HG03066 (cell line): Measurements from ENCODE around the gene CCN2.

Source experiments
- ATAC-seq: cut with Tn5 transposase; IDR thresholded peaks from one replicate; pipeline ENCODE4 v1.9.1; 2021; ENCODE audit warnings: low read depth; ENCODE audit not compliant: unreplicated experiment

The CCN2 gene, protein sequence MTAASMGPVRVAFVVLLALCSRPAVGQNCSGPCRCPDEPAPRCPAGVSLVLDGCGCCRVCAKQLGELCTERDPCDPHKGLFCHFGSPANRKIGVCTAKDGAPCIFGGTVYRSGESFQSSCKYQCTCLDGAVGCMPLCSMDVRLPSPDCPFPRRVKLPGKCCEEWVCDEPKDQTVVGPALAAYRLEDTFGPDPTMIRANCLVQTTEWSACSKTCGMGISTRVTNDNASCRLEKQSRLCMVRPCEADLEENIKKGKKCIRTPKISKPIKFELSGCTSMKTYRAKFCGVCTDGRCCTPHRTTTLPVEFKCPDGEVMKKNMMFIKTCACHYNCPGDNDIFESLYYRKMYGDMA

DNA sequence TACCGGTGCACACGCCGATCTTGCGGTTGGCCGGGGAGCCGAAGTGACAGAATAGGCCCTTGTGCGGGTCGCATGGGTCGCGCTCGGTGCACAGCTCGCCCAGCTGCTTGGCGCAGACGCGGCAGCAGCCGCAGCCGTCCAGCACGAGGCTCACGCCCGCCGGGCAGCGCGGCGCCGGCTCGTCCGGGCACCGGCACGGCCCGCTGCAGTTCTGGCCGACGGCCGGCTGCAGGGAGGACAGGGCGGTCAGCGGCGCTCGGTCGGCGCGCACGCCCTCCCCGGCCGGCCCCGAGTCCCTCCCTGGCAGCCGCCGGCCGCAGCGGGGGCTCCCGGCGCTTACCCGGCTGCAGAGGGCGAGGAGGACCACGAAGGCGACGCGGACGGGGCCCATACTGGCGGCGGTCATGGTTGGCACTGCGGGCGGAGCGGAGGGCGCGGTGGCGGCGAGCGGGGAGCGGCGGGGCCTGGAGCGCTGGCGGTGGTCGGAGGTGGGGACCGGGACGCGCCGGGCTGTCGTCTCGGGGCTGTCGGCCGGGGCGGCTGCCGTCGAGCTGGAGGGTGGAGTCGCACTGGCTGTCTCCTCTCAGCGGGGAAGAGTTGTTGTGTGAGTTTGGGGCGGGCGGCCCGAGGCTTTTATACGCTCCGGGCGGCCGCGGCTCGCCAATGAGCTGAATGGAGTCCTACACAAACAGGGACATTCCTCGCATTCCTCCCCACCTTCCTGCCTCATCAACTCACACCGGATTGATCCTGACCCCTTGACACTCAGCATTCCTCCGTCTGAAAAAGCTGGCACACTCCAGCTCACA, at the start of gene CCN2:
Gene CCN2 (minus strand): TSS at position 606 of the 809 bp plus-strand sequence. CDS start 200 bp downstream, at position 406.
- no peak for ATAC-seq

DNA sequence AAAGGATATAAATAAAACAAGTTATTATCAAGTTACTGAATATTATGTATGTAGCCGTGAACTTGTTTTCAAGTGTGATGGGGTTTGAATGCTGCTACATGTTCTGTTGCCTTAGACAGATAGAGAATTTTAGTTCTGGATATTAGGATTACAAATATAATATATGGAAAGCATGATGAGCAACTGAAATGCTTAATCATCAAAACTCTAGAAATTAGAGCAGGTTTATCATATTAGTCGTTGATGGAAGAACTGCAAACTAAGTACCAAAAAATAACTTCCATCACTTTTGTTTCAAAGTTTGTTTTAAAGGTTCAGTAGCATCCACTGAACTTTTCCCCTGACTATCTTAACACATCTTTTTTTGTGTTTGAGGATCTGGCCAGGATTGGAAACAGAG, 49.1 kb upstream of the CCN2 start:
- ATAC-seq, result no peak

DNA sequence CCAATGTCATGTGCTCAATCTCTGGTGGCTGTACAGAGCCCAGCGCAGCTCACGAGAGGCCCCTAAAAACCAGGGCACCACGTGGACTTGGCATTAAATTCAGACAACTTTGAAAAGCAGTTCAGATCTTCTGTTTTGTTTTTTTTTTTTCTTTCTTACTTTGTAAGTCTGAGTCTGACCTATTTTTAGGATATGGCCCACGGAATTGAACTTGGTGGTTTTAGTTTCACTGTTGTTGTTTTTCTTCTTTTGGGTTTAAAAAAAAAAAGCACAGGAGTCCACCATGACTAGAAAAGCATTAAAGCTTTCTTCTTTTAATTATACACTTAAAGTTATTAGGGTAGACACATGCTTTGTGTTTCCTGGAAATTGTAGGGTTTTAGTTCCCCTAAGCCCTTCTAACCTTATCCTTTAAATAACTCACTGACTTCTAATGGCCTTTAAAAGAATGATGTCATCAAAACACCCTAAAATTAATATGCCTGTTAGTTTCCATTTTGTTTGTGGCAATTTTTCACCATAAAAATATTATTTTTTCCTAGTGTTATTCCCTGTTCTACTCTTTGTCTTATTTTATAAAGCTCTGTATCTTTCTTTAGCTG, 48.5 kb upstream of the CCN2 start:
- ATAC-seq, result no peak

DNA sequence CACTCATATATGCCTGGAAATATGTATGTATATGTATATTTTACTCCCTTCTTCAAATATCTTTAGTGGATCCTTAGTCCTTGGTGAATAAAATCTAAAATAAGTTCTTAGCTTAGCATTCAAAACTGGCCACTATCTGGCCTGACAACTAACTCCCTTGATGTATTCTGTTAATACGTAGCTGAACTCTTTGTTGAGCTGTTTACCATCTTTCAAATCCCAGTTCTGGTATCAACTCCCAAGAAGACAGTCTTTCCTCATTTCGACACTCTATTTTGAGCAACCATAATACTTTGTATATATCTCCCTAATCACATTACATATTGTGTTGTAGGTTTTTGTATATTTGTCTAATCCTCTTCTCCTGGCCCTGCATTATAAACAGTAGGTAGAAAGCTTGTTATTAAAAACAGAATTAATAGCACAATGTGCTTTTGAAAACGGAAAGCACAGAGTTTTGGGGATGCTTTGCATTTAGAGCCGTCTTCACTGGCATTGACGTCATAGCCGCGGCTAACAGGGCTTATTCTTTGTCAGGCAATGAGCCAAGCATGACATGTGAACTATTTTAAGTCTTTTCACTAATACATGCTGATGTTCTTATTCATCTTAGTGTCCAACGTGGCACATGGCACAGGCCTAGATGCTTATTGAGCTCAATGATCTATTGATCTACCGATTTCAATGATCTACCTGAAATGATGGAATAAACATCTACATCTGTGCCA, 47.2 kb upstream of the CCN2 start:
- ATAC-seq, result no peak

DNA sequence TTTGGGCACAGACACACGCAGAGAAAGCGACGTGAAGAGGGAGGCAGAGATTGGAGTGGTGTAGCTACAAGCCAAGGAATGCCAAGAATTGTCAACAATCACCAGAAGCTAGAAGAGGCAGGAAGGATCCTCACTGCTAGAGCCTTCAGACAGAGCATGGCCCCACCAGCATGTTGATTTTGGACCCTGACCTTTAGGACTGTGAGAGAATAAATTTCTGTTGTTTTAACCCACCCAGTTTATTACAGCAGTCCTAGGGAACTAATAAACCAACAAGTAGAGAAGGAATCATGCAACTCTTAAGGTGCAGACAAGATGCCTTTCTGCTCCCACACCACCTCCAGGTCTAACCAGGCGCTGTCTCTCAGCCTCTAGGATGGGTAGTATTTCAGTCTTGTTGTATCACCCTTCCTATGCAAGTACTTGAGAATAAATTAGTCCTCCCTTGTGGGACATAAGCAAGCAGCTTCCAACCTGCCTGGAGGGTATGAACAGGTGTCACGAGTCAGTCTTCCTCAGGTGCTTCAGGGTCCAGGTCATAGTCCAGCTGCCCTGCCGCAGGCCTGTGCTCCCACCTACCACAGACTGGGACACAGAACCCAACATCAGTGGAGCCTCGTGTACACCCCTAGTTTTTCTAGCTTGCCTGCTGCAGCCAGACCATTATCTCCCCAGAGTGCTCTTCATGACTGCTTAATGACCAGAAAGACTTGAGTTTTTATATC, 46.4 kb upstream of the CCN2 start:
- ATAC-seq, result no peak

DNA sequence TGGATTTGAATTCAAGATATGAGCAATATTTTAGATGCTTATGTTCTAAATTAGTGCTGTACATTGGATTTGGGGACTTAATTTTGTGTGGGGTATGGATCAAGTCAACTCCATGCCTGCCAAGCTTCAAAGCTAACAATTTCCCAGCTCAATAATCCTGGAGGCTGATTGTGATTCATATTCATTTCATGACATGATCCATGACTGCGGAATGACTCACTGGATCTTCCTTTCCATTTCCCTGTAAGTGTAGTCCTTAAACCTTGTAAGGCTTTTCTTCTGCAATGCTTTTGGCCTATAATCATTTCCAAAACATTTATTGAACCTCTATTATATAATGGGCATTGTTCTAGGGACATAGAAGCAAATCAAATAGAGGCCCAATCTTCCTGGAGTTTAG, 44.7 kb upstream of the CCN2 start:
- no peak for ATAC-seq

DNA sequence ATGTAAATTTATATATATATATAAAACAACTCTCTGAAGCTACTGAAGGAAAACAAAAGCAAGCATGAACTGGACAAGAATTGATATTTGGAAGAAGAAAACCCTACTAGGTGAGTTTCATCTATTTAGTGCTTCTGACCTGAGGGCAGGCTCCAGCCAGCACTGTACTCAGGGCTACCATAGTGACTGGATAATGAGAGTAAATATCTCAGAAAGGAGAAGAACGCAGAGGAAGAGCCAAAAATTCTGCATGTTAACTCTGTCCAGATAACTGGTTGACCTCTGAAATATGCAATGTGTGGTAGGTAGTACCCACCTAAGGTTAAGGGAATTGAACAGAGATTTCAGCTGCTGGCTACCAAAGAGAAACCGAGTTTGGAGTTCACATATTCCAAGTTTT, 41.4 kb upstream of the CCN2 start:
- no peak for ATAC-seq

DNA sequence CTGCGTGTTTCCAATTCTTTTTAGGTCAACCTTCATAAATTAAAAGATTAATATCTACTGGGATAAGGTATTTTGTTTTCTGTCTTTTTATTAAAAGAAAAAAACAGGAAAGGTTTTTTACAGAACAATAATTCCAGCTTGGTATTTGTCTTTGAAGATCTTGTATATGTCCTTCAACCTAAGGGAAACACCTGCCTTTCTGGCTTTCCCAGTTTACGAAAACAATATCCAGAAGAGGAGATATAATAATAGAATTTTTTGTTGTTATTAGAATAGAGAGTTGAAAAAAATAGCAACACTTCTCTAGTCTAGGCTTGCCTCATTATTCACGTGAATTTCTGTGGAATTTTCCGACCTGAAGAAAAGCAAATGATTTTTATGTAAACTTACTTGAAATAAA, 37.9 kb upstream of the CCN2 start:
- ATAC-seq, result no peak

DNA sequence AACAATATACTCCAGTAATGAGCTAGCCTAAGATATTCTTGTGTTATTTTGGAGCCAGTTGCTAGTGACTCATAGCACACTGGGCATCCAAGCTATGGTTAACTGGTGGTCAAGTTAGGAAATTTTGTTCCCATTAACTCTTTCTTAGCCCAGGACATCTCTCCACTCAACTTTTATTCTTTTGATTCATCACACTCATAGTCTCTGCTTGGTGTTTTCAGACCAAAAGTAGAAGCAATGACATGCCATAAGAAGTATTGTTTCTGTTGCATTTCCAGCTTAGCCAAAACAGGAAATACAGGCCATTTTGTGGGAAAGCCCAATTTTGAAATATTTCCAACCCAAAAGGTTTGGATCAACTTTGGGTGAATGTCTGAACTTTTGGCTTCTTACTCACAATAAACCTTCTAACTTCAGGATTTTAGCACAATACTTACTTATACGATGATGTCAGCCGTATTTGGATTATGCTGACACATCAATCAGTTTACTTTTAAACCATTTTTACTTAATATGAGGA, 31.6 kb upstream of the CCN2 start:
- ATAC-seq, result no peak

DNA sequence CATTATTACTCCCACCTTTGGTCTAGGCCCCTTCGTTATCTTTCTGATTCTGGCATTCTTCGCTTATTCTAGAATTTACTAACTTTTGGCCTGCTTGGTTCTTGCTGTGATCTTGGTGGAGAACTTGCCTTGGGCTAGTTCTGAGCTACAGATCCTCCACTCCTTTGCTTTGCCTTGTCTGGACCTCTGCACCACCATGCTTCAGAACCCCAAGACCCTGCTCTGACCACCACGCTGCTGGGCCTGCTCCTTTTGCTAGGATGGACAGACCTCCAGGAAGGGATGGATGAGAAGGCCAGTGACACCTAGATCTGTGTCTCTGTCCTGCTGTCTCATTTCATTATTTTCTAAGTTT, 30.4 kb upstream of the CCN2 start:
- ATAC-seq, result no peak

DNA sequence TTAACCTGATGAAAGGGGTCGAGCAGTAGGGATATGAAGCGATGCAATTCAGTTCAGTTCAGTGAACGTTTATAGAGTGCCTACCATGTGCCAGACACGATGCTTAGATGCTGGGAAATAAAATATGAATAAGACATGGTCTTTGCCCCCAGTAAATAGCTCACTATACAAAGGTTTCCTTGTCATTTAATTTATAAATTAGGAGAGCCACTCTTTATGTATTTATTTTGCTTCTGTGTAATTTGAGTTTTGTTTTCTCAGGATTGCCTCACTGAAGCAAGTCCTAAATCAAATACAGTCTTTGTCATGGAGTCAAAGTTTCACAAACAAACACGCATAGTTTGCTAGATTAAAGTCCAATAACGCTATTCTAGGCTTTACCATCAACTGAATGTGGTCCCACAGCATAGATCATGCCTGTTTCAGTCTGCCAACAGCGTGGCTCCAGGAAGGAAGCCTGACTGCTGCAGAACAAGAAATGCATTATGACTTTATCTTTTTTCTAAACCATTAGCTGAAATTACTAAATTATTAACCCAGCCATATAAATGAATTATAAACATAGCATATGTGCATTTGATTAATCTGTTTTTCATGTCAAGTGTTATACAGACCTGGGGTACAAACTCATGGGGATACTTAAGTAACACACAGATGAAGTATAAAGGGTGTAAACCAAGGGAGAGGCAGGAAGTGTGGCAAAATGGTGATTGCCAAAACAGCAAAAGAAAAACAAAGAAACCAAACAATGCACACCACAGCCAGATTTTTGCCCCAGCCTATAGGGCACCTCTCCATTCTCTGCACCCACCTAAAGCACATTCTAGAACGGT, 29.8 kb upstream of the CCN2 start:
- ATAC-seq, result no peak

DNA sequence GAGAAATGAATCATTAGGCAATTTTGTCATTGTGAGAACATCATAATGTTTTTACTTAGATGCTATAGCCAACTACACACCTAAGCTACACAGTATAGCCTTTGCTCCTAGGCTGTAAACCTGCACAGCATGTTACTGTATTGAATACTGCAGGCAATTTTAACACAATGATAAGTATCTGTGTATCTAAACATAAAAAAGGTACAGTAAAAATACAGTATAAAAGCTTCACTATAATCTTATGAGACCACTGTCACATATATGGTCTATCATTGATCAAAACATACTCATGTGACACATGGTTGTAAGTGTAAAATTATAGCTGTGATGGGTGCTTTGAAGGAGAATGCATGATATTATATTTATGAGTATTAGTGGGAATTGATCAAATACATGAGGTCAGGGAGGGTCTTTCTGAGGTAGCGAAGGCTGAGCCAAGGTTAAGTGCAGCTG, 29.2 kb upstream of the CCN2 start:
- no peak for ATAC-seq

DNA sequence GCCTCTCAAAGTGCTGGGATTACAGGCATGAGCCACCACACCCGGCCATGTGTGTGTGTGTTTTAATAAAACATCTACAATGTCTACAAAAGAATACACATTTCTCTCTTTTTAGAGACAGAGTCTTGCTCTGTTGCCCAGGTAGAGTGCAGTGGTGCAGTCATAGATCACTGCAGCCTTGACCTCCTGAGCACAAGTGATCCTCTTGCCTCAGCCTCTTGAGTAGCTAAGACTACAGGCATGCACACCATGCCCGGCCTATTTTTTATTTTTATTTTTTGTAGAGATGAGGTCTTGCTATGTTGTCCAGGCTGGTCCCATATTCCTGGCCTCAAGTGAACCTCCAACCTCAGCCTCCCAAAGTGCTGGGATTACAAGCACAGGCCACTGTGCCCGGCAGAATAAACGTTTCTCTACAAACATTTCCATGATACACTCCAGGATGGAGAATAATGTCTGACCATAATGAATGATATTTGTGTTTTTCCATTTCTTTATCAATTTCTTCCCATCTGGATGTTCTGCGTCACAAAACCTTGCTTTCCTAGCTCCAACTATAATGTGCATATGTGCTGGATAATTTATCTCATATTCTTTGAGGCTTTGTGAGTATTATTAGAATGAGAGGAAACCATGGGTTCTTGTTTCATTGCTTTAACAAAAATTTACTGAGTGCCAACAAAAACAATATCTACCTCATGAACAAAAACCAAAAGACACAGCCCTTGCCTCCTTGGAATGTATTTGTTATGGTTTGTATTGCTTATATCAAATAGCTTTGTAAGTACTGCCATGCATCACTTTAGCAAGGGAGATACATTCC, 28.6 kb upstream of the CCN2 start:
- no peak for ATAC-seq

DNA sequence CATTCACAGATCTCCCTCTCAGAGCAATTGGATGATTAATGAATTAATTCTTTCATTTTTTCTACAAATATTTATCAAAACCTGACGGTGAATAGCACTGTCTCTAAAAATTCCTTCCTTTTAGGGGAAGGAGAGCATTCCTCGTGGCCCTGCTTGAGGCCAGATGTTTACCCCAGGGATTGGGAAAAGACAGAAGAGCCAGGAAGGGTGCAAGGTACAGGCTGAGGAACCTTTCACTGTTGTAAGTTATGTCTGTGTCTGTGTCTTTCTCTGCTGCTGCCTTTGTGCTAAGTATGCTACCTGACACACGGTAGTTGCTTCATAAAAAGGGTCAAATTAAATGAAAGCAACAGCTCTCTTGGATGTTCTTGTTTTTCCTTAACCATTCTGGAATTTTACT, 27.4 kb upstream of the CCN2 start:
- no peak for ATAC-seq

DNA sequence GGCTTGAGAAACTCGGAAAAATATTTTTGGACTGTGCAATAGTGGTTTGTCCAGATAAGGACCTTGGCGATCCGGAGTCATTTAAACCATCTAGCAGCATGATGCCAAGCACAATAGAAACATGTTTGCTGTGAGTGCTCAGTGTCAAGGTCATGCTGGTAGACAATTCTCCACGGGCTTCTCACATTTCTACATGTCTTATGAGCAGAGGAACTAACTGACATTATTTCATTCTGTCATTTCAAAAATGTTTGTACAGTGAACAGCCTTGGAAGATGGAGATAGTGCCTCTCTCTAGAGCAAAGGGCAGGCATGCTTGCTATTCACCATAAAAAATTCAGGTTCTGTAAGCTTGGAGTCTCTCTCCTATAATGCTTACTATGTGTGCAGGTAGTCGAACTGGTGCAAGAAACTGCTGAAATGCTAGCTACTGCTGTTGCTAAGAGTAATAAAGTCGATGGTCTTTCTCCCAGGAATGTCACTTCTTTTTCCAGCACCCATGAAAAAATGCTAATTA, 25.4 kb upstream of the CCN2 start:
- no peak for ATAC-seq

DNA sequence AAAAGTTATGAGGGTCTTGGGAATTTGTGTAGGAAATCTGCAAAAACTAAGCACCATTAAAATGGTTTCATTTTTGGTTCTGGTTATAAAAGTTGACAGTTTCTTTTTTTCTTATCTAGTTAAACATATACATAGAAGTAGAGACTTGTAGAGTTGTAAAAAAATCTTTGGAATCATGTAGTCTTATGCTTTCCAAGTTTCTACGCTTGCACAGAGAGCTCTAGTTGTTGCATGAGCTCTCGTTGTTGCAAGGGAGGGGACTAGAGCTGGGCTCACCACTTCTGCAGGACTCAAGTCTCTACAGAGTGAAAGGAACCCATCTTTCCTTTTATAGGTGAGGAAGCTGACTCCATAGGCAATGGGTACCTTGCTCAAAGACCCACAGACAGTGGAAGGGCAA, 21.6 kb upstream of the CCN2 start:
- ATAC-seq, result no peak

DNA sequence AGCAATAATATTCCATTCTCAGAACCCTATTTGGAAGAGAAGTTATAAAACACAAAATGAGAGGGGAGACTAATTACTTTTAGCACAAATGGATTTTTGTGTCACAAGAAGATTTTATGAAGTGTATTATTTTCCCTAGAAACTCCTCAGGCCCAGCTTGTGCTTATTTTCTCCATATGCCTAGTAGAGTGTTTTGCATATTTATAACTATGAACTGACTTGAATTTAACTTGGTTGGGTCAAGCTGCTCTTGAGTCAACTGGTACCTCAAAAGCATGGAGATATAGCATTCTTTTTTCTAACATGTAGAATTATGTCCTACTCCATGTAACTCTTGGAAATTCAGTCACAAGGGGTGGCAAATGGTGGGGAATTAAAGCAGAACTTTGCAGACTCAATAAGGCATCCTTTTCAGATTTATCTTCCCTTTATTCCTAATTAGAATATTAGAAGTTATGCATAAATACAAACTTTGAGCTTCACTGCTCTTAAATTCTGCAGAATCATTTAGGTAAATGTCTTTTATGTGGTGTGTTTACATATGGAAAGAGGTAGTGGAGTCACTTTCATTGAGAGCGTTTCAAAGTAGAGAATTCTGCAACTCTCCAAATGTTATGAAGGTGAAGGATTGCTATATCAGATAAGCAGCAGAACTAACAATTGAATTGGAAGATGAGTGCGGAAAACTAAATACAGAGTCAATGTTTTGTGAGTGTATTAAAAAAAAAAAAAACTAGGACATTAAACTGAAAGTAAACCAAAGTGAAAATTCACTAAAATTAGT, 19.1 kb upstream of the CCN2 start:
- ATAC-seq, result no peak
